ENCODE measurements around the gene NAA16.
"Not testable (repeated sequence)": the region's sequence is repeated elsewhere in the genome, so short reads cannot be mapped to it uniquely, and the experiment has no call there.

The NAA16 gene

GRCh38 chr13:41356385-41356648 lies 45.2 kb downstream of the NAA16 start:
- not testable (repeated sequence) for DNase-seq (ENCODE audit: low spot score)

- no peak for DNase-seq (ENCODE audit: low spot score)
Measured at GRCh38 chr13:41356786-41357185, 45.7 kb downstream of the NAA16 start.

GRCh38 chr13:41361491-41361890 lies 50.4 kb downstream of the NAA16 start:
- no peak for DNase-seq (ENCODE audit: low spot score)

DNA sequence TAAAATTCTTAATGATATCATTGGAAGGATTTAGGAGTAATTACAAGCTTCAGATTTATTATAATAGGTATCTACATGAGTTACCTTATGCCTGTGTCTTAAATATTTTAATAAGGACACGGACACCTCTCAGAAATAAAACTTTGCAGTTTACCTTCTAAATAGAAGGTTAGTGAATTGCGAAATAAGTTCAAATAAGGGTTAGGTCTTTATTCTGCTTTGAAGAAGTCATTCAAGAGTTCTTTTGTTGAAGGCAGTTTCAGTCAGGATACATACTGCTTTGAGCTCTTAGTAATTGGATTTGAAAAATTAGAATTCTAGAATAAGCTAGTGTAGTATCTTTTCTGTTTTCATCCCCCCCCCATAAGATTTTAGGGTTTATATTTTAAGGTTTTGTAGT lies 53.0 kb downstream of the NAA16 start:
- DNase-seq (ENCODE audit: low spot score), result no peak

DNA sequence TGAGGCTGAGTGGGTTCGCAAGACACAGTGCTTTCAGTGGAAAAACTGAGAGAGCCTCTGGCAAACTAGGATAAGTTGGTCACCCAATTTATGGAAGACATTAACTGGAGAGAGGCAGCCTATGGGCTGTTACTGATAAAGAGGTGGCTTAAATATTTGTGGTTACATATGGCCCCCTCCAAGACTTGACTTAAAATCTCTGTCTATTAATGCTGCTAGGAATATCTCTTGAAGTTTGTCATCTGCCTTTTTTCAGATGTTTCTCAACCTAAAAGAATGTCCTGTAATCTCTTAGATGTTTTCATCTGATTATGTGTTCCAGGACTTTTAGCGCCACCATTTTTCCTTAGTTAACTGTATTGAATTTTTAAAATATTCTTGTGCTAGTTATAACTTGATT lies 54.6 kb downstream of the NAA16 start:
- no peak for DNase-seq (ENCODE audit: low spot score)

- no peak for DNase-seq (ENCODE audit: low spot score)
Measured at GRCh38 chr13:41370736-41371135, 59.7 kb downstream of the NAA16 start.

- DNase-seq (ENCODE audit: low spot score), result no peak
Measured at GRCh38 chr13:41377446-41377845, 66.4 kb downstream of the NAA16 start.

DNA sequence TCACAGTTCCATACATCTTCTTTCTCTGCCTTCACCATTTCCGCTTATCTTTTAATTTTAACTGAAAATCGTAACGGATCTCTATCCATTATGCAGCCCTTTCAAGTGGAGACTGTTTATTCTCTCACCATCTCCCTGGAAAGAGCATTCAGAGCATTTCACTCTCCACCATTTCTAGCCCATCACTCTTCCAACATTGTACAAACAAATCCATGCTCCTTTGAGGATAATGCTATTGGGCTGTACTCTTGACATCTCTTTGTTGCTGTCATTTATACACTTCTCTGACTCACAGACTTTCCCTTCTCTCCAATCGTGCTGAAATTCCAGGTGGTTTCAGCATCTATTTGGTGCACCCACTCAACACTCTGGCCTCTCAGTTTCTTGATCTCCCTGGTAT lies 71.4 kb downstream of the NAA16 start:
- DNase-seq (ENCODE audit: low spot score), result no peak

DNA sequence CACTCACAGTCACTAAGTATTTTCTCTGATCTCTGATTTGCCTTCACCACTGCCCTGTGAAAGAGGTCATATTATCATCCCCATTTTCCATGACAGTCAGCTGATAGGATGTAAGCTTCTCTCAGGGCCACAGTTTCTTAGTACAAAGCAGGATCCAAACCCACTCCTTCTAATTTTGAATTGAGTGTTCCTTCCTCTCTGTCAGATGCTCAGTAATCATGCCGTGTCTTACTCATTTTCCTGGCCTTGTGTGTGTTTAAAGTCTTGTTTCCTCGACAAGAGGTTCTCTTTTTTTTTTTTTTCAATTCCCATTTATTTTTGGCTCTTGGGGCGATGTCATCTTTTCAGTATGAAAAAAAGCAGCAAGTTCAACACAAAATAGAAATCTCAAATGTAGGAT lies 72.3 kb downstream of the NAA16 start:
- no peak for DNase-seq (ENCODE audit: low spot score)

DNA sequence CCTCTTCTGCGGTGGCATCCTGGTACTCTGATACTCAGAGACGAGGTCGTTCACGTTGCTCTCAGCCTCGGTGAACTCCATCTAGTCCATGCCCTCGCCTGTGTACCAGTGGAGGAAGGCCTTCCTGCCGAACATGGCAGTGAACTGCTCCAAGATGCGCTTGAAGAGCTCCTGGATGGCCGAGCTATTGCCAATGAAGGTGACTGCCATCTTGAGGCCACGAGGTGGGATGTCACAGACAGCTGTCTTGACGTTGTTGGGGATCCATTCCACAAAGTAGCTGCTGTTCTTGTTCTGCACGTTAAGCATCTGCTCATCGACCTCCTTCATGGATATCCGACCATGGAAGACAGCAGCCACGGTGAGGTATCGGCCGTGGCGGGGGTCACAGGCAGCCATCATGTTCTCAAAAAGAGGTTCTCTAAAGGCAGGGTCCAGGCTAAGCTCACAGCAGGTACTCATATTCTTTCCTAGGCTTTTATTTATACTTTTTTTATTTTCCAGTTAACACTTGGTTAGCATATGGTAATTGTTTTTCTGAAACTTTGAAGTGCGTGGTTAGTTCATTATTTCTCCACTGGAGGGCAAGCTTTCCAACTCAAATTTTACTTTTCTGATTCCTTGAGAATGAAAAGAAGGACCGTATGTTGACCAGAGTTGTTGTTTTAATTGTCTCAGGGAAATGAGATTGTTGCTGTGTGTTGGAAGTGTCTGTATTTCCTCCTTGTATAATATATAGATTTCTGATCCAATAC lies 73.9 kb downstream of the NAA16 start:
- no peak for DNase-seq (ENCODE audit: low spot score)

DNA sequence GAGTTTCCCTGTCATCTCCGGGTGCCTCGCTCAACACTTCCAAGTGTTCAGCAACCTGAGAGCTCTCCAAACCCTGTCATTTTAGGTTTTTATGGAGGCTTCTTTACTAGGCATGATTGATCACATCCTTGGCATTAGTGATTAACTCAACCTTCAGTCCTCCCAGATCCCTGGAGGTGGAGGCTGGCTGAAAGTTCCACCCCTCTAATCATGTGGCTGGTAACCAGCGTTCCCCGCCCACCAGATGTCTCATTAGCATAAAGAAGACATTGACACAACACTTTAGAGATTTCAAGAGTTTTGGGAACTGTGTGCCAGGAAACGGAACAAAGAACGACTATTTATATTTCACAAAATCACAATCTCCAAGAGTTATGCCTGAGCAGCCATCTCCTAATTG lies 75.1 kb downstream of the NAA16 start:
- DNase-seq (ENCODE audit: low spot score), result no peak

- no peak for DNase-seq (ENCODE audit: low spot score)
Measured at GRCh38 chr13:41387576-41387975, 76.5 kb downstream of the NAA16 start.

DNA sequence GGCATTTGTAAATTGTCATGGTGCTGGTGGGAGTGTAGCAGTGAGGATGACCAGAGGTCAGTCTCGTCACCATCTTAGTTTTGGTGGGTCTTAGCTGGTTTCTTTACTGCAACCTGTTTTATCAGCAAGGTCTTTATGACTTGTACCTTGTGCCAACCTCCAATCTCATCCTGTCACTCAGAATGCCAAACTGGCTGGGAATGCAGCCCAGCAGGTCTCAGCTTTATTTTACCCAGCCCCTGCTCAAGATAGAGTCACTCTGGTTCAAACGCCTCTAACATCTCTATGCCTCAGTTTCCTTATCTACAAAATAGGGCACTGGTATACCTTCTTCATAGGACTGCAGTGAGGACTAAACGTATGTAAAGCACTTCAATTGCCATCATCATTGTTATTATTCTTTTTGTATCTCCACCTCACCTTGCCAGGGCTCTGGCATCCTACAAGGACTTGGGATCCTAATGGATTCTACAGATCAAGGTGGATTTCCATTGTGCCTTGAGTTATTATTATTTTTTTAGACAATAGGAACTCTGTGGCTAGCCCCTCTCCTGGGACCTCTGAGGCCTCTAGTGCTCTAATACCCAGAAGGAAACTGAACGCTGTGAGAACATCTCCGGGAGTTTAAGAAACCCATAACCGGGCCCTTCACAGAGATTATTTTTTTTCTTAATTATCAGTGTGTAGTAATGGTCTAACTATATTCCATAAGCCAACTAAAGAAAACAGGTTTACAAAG lies 77.2 kb downstream of the NAA16 start:
- no peak for DNase-seq (ENCODE audit: low spot score)

DNA sequence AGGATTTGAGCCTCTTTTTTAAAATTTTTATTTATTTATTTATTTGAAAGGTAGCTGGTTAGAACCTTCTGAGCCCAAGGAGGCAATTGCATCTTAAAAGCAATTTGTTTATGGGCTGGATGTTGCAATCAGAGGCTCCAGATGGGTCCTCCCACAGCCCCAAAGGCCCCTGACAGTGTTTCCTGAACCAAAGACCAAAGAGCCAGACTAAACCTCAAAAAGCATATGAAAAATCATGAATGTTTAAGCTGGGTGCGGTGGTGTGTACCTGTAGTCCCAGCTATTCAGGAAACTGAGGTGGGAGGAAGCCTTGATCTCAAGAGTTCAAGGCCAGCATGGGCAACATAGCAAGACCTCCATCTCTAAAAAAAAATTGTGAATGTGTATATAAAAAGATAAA lies 78.5 kb downstream of the NAA16 start:
- DNase-seq (ENCODE audit: low spot score), result no peak

DNA sequence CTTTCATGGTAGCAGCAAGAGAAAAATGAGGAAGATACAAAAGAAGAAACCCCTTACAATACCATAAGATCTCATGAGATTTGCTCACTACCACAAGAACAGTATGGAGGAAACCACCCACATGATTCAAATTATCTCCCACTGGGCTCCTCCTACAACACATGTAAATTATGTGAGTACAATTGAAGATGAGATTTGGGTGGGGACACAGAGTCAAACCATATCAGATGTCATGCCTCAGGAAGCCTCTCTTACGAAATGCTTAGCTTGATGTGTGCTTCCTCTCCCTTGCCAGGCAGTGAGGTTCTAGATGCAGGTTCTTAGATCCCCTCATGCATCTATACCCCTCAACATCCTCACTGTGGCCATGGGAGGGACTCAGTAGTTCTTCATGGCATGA lies 83.1 kb downstream of the NAA16 start:
- DNase-seq (ENCODE audit: low spot score), result no peak

- no peak for DNase-seq (ENCODE audit: low spot score)
Measured at GRCh38 chr13:41398494-41399170, 87.6 kb downstream of the NAA16 start.

DNA sequence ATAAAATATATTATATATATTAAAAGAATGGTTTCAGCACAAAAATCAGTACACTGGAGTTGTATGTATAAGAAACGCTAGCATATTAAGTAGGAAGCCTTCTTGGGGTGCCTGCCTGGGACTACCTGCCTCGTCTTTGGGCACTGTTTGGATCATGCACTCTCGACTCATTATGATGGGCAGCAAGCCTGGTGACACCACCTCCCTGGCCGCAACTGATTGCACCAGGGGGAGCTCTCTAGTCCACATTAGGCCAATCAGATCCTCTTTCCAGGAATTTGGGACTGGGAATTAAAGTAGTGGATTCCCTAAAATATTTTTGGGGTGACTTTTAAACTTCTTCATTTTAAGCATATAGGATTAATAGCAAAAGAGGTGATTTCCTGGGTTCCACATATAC lies 90.3 kb downstream of the NAA16 start:
- no peak for DNase-seq (ENCODE audit: low spot score)

DNA sequence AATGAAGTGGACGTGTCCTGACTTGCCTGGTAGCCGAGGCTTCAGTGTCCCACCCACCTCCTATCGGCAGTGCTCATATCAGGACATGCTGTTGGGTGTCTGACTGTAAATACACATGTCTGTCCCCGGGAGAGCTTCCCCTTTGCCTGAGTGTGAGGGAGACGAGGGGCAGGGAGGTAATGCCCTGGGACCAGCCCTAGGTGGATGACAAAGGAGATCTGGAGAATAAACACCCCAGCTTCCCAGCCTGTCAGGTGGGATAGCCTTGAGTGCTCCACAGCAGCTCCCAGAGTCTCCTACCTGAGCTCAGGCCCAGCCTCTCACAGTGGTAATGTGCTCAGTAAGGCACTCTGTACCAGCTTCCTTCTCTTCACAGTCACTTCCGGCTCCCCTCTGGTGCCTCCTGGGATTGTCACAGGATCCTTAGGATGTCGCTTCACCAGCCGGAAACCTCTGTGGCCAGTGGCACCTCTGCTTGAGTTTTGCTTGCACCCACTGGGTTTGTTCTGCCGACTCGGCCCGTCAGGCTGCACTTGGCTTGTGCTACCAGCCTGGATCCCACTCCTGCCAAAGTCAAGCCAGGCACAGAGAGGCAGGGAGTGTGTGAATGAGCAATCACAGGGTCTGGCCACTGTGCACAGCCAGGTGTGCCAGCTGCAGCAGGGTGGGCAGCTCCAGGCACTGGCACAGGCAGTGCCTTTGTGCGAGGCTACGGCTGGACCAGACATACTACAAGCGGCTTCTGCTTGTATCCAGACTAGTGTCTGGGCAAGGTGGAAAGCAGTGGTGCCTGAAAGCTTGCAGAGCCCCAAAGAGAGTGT lies 91.8 kb downstream of the NAA16 start:
- DNase-seq (ENCODE audit: low spot score), result no peak

- DNase-seq (ENCODE audit: low spot score), result no peak
Measured at GRCh38 chr13:41403983-41404382, 92.9 kb downstream of the NAA16 start.

- no peak for DNase-seq (ENCODE audit: low spot score)
Measured at GRCh38 chr13:41405367-41405766, 94.3 kb downstream of the NAA16 start.

DNA sequence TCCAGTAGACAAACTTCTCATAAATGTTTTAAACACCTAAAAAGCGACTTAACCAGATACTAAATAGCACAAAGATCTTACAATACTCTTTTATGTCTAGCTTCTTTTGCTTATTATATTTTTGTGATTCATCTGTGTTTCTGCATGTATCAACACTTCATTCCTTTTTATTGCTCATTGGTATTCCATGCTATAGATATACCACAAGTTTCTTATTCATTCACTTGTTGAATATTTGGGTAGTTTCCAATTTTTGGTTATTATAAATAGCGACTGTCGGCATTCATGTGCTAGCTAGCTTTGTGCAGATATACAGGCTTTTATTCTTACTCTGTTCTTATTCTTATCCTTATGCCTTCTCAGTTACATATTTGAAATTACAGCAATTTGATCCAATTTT lies 96.3 kb downstream of the NAA16 start:
- DNase-seq (ENCODE audit: low spot score), result no peak

DNA sequence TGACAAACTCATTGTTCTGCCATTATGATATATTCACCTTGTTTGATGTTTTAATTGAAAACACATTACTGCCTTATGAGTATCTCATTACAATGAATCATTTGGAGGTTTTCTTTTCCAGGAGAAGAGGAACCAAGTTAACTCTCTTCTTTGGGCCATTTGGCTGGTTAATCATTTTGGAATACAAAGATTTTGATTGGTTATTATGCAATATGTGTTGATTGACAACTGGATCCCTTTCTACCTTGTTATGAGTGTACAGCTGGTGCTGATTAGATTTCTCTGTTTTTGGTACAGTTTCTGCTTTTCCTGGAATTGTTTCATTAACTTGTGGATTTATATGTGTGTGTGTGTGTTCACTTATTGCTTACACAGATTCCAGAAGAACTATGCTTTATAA lies 97.1 kb downstream of the NAA16 start:
- DNase-seq (ENCODE audit: low spot score), result no peak

DNA sequence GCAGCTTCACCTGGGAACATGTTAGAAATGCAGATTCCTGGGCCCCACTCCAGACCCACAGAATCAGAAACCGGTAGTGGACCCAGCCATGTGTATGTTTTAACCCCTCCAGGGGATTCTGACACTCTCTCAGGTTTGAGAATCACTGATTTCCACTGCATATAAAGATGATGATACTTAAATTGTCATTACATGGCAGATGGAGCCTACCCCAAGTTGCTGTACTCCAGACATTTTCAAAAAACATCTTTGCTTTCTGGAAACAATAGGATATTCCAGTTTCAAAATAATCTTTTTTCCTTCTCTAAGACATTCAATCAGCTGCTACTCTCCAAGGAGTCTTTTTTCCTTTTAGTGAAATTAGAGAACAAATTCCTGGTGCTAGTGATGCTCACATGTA lies 97.7 kb downstream of the NAA16 start:
- DNase-seq (ENCODE audit: low spot score), result no peak

Data from HuH-7.5 (cell line).